ENCODE measurements around the gene RELN. TPM values are rescaled to one million over a fixed set of nuclear protein-coding genes. Genes with fewer than 3 reads are reported as not detected.

RELN gene
- total RNA-seq, 1 donor from 2014 or later, result not detected

DNA sequence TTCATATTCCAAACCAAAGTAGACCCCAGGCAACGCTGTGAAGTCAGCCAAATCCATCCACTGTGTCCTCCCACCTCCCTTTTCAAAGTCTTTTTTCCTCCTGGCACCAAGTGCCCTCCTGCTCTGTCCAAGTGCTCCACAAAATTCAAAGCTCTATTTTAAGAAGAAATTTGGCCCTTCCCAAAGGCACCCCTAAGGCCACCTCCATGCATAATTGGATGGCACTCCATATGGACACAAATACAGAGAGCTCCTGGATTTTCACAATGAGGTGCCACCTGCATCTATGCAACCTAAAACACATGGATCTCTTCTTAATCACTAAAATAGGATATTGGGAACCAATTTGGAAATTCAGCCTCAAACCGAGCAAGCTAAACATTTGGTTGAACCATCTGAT, 121.6 kb downstream of the RELN start:
- no peak overlapping the region for H3K4me3 Mint-ChIP-seq
- DNase-seq, result no peak
- H3K4me1 Mint-ChIP-seq, result no peaks in the 10 kb centered on the region
- TF ChIP-seq, protein P1, sequence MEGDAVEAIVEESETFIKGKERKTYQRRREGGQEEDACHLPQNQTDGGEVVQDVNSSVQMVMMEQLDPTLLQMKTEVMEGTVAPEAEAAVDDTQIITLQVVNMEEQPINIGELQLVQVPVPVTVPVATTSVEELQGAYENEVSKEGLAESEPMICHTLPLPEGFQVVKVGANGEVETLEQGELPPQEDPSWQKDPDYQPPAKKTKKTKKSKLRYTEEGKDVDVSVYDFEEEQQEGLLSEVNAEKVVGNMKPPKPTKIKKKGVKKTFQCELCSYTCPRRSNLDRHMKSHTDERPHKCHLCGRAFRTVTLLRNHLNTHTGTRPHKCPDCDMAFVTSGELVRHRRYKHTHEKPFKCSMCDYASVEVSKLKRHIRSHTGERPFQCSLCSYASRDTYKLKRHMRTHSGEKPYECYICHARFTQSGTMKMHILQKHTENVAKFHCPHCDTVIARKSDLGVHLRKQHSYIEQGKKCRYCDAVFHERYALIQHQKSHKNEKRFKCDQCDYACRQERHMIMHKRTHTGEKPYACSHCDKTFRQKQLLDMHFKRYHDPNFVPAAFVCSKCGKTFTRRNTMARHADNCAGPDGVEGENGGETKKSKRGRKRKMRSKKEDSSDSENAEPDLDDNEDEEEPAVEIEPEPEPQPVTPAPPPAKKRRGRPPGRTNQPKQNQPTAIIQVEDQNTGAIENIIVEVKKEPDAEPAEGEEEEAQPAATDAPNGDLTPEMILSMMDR (IDR thresholded peaks at IDR 0.05), result no peak
- ATAC-seq (ENCODE audit: low read depth), result no peak
- H3K36me3 Mint-ChIP-seq (ENCODE audit: low read depth), result no peaks in the 10 kb centered on the region
- H3K27ac Mint-ChIP-seq, result no peak overlapping the region
- intact Hi-C loops (cut with micrococcal nuclease), result no loop called here
- ChIA-PET CTCF (no interaction called here), POLR2A (no interaction called here)
- H3K9me3 Mint-ChIP-seq, result no peaks in the 10 kb centered on the region
- no peaks in the 10 kb centered on the region for H3K27me3 Mint-ChIP-seq

- H3K27me3 Mint-ChIP-seq, result no peaks in the 10 kb centered on the region
- H3K27ac Mint-ChIP-seq, result no peak overlapping the region
- ChIA-PET CTCF (no interaction called here), POLR2A (no interaction called here)
- no peaks in the 10 kb centered on the region for H3K4me1 Mint-ChIP-seq
- H3K4me3 Mint-ChIP-seq, result no peak overlapping the region
- TF ChIP-seq, protein P1 (IDR thresholded peaks at IDR 0.05), result no peak
- no peaks in the 10 kb centered on the region for H3K36me3 Mint-ChIP-seq (ENCODE audit: low read depth)
- no peak for DNase-seq
- intact Hi-C loops (cut with micrococcal nuclease), result no loop called here
- no peaks in the 10 kb centered on the region for H3K9me3 Mint-ChIP-seq
- ATAC-seq (ENCODE audit: low read depth), result no peak
Measured at GRCh38 chr7:103866919-103867318, 122.5 kb downstream of the RELN start.

GRCh38 chr7:103865442-103865841, 124.0 kb downstream of the RELN start:
- H3K4me3 Mint-ChIP-seq, result no peak overlapping the region
- ATAC-seq (ENCODE audit: low read depth) (no peak), DNase-seq (no peak)
- TF ChIP-seq, protein P1 (IDR thresholded peaks at IDR 0.05), result no peak
- H3K9me3 Mint-ChIP-seq, result no peaks in the 10 kb centered on the region
- no peaks in the 10 kb centered on the region for H3K36me3 Mint-ChIP-seq (ENCODE audit: low read depth)
- H3K27ac Mint-ChIP-seq, result no peak overlapping the region
- intact Hi-C loops (cut with micrococcal nuclease), result no loop called here
- H3K4me1 Mint-ChIP-seq, result no peaks in the 10 kb centered on the region
- no peaks in the 10 kb centered on the region for H3K27me3 Mint-ChIP-seq
- ChIA-PET POLR2A (no interaction called here), CTCF (no interaction called here)

GRCh38 chr7:103862302-103863035, 127.0 kb downstream of the RELN start:
- Mint-ChIP-seq H3K27me3 (no peaks in the 10 kb centered on the region), H3K27ac (no peak overlapping the region), H3K4me3 (no peak overlapping the region), H3K4me1 (no peaks in the 10 kb centered on the region), H3K36me3 (ENCODE audit: low read depth) (no peaks in the 10 kb centered on the region), H3K9me3 (no peaks in the 10 kb centered on the region)
- intact Hi-C loops (cut with micrococcal nuclease), result no loop called here
- ChIA-PET CTCF (no interaction called here), POLR2A (no interaction called here)
- DNase-seq, result no peak
- ATAC-seq (ENCODE audit: low read depth), result no peak
- TF ChIP-seq, protein P1 (IDR thresholded peaks at IDR 0.05), result no peak

DNA sequence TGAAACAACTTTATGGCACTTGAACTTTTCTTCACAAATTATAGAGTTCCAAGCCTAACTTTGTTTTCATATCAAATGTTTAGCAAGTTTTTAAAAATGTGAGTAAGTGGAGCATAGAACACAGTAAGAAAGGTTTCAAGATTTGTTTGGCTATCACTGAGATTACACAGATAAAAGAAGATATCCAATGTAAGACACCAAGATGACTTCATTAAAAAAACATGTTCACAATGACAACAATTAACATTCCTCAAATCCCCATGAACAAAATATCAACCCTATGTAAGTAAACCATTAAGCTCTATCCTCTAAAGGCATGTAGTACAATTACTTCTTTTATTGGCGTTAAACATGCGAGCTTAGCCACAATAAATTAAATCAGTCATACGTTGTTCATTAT, 129.7 kb downstream of the RELN start:
- Mint-ChIP-seq H3K4me1 (no peaks in the 10 kb centered on the region), H3K9me3 (no peaks in the 10 kb centered on the region), H3K36me3 (ENCODE audit: low read depth) (no peaks in the 10 kb centered on the region), H3K27ac (no peak overlapping the region), H3K4me3 (no peak overlapping the region), H3K27me3 (no peaks in the 10 kb centered on the region)
- TF ChIP-seq, protein P1 (IDR thresholded peaks at IDR 0.05), result no peak
- ChIA-PET POLR2A (no interaction called here), CTCF (no interaction called here)
- ATAC-seq (ENCODE audit: low read depth) (no peak), DNase-seq (no peak)
- intact Hi-C loops (cut with micrococcal nuclease), result no loop called here

Data from activated B cell treated with CpG ODN at 0.5 μM for 24 hours (primary cell).